ENCODE results near the gene TM7SF2.
A peak's percentile ranks its signal among the peaks of the same experiment; 100 is the strongest.
"Not testable (repeated sequence)": the region's sequence is repeated elsewhere in the genome, so short reads cannot be mapped to it uniquely, and the experiment has no call there.

TM7SF2 gene

DNA sequence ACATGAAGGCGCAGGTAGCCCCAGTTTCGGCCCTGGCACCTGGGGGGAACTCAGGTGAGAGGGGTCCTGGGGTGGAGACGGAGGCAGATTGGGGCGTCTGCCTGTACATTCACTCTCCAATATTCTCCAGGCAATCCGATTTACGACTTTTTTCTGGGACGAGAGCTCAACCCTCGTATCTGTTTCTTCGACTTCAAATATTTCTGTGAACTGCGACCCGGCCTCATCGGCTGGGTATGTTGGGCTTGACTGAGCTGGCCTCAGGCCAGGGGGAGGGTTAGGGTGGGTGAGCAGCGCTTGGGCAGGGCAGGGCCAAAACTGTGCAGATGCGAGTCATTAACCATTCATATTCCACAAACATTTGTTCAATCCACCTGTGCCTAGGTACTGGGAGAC, 1.7 kb downstream of the TM7SF2 start:
- DNase-seq (ENCODE audit: insufficient read length, low spot score) (no peak), FAIRE-seq (no peak)

DNA sequence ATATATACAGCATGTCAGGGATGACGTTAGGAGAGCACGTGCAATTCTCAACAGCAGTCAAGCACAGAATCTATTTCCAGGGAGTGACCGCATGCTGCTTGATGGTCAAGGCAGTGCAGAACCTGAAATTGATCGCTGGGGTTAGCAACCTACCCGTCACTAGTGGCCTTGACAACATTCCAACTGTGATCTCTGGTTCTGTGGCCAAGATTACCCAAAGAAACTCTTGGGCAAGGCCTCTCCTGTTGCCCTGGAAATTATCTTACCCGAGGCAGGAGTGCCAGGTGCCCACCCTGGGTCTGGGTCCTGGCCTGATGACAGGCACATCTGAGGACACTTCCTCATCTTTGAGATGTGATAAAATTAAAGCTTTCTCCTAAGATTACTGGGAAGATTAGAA, 2.2 kb downstream of the TM7SF2 start:
- DNase-seq (ENCODE audit: insufficient read length, low spot score), result no peak
- no peak for FAIRE-seq

DNA sequence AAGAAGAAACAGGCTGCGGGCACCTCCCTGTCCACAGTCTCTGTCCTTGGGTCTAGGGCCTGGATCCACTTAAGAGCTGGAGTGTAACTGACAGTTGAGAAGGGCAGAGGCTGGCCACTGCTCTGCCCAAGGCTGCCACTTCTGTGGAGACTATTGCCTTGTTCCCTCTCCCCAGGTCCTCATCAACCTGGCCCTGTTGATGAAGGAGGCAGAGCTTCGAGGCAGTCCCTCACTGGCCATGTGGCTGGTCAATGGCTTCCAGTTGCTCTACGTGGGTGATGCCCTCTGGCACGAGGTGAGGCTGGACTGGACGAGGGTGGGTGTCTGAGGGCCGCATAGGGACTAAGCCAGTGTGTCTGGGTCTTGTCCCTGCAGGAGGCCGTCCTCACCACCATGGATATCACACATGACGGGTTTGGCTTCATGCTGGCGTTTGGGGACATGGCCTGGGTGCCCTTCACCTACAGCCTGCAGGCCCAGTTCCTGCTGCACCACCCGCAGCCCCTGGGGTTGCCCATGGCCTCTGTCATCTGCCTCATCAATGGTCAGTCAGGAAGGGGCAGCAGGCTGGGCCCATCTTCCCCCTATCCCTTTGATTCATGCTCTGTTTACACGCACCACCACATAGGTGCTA, 3.0 kb downstream of the TM7SF2 start:
- FAIRE-seq, result no peak

DNA sequence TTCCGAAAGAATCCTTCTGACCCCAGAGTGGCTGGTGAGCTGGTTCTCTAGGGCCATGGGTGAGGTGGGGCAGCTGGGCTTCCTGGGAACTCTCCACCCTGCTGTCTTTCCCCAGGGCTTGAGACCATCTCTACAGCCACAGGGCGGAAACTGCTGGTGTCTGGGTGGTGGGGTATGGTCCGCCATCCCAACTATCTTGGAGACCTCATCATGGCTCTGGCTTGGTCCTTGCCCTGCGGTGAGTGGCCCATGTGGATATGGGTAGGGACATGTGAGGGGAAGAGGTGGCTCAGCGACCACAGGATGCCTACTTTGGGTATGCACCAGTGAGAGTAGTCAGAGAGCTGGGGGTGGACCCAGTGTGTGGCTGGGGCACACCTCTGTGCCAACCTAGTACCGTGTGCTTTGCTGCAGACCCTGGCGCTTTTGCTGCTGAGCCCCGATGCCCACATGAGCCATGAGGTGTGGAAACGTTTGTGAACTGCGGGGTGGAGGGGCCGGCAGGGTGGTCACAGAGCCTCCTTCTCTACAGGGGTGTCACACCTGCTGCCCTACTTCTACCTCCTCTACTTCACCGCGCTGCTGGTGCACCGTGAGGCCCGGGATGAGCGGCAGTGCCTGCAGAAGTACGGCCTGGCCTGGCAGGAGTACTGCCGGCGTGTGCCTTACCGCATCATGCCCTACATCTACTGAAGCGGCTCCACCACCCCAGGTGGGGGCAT, 3.9 kb downstream of the TM7SF2 start:
- FAIRE-seq (no peak), DNase-seq (ENCODE audit: insufficient read length, low spot score) (no peak)

More for the DNA sequence above, 3.0 kb downstream of the TM7SF2 start:
- no peak for DNase-seq (ENCODE audit: insufficient read length, low spot score)

DNA sequence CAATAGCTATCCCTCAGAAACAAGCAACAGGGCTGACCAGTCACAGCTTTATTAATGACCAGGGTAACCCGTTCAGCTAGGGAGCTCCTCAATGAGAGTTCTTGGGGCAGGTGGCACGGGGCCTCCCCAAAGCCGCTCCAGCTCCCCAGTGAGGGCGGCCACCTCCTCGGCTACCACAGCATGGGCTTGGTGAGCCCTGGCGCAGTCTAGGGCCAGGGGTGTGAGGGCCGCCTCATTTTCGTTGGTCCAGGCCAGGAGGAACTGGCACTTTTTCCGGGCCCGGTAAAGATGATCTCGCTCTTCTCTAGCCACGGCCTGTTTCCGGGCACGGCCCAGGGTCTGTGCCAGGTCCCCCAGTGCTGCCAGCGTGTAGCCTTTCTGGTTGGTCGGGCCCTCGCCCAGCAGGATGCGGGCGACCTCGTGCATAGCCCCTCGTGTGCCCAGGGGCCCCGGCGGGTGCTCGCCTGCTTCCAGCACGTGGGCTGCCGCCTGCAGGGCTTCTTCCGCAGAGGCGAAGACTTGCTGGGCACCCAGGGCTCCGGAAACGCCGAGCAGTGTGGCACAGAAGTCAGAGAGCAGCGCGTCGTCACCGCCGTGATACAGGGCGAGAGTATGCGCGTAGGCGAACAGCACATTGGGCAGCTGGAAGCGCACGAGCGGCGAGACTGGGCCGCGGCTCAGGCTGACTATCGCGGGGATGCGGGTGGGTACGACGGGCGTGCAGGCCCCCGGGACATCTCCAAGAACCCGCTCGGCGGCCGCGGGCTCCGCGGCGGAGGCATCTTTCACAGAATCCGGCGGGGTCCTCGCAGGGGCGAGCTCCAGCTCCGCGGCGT, 4.9 kb downstream of the TM7SF2 start:
- FAIRE-seq, result peak; percentile 76

DNA sequence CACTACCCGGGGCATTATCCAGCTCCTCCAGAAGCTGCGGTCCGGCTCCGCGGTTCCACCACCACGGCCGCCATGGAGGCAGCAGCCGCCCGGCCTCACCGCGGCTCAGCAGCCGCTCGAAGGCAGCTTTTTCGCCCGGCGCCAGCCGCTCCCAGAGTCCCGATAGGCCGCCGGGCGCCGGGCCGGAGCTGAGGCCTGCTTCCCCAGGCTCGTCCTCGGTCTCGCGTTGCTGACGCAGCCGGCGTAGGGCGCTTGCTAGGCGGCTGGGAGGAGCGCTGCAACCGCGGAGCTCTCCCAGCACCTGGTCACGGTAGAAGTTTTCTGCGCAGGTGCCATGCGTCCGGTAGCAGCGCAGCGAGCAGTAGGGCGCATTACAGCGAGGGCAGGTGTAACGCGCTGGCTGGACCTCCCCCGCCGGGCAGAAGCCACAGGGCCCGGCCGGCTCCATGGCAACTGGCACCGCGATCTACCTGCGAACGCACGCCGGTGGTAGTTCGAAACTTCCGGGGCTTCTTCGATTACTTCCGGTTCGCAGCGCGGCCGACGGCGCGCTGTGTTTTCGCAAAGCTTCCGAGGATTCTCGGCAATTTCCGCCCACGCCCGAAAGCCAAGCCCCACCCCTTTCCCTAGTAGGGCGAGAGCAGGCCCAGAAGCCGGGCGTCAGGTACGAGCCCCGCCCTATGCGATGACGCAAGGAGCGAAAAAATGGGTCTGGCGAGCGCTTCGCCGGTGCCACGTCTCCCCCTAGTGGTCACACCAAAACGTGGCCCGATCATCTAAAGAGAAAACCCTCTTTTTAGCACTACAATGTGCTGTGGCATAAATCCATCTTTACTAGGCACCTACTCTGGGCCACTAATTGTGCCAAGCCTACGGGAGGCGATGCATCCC, 5.8 kb downstream of the TM7SF2 start, which contains the start of gene ZNHIT2:
Gene ZNHIT2, minus strand, starts transcription at position 496 of the 891 bp plus-strand sequence. Its CDS starts 48 bp downstream, at position 448.
- peak; percentile 100 for FAIRE-seq

More for the DNA sequence above, 4.9 kb downstream of the TM7SF2 start:
- DNase-seq (ENCODE audit: insufficient read length, low spot score), result no peak

DNA sequence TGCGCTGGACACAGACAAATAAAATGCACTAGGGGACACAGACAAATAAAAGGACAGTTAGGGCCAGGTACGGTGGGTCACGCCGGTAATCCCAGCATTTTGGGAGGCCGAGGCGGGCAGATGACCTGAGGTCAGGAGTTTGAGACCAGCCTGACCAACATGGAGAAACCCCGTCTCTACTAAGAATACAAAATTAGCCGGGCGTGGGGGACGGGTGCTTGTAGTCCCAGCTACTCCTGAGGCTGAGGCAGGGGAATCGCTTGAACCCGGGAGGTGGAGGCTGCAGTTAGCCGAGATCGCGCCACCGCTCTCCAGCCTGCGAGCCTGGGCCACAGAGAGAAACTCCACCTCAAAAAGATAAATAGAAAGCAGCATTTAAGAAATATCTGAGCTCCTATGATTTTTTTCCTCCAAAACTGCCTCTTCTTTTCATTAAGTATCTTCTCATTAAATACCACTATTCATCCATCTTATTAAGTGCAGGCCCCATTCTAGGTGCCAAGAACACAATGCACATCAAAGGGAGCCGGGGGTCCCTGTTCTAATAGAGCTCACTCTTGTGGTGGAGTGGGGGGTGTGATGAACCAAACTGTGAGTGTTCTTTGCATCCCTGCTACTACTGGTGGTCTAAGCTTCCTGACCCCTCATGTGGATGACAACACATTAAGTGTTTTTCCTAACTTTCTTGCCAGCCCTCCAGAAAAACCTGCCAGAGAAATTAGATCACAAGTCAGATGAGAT, 6.6 kb downstream of the TM7SF2 start:
- no peak for DNase-seq (ENCODE audit: insufficient read length, low spot score)
- FAIRE-seq, result no peak

More for the DNA sequence above, 5.8 kb downstream of the TM7SF2 start, which contains the start of gene ZNHIT2:
- peak; percentile 77 for DNase-seq (ENCODE audit: insufficient read length, low spot score)

DNA sequence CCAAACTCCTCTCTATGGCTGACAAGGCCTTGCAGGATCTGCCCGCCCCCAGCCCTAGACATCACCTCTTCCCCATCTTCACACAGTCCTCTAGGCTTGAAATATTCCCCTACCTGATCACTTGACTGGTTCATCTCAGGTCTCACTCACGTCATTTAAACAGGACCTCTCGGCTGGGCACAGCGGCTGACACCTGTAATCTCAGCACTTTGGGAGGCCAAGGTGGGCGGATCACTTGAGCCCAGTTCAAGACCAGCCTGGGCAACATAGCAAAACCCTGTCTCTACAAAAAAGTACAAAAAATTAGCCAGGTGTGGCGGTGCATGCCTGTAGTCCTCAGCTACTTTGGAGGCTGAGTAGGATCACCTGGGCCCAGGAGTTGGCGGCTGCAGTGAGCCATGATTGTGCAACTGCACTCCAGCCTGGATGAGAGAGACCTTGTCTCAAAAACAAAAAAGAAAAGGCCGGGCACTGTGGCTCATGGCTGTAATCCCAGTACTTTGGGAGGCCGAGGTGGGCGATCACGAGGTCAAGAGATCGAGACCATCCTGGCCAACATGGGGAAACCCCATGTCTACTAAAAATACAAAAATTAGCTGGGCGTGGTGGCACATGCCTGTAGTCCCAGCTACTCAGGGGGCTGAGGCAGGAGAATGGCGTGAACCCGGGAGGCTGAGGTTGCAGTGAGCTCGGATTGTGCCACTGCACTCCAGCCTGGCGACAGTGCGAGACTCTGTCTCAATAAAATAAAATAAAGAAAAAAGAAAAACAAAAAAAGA, 7.4 kb downstream of the TM7SF2 start:
- not testable (repeated sequence) for FAIRE-seq; DNase-seq (ENCODE audit: insufficient read length, low spot score)

DNA sequence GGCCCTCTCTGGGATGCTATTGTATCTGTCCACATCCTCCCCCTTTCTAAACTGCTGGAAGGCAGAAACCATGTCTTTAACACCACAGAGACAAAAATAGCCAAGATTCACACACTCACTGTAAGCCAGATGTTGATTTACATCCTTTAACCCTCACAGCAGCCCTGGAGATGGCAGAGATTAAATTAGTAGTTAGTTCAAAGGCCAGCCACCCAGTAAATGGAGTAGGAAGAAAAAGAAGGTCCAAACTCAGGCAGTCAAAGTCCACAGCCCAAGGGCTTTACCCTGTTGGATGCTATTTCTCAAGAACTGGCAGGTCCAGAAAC, 8.0 kb downstream of the TM7SF2 start:
- no peak for FAIRE-seq
- DNase-seq (ENCODE audit: insufficient read length, low spot score), result no peak

DNA sequence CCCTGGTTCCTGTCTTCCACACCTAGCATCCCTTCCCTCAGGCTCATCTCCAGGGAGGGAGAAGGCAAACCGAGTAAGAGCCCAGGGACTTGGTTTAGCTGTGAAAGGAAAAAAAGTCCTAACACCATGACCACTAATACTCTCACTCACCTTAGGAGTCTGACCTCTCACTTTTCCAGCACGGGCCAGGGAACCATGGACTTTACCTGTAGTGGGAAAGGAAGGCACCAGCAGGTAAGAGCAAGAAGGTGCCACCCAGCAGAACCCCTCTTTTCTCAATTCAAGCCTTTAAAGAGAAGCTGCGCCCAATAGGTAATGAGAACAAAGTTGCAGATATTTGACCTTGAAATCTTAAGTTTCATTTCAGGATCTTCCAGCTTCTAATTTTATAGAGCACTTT, 9.2 kb downstream of the TM7SF2 start:
- FAIRE-seq (peak; percentile 31), DNase-seq (ENCODE audit: insufficient read length, low spot score) (no peak)

DNA sequence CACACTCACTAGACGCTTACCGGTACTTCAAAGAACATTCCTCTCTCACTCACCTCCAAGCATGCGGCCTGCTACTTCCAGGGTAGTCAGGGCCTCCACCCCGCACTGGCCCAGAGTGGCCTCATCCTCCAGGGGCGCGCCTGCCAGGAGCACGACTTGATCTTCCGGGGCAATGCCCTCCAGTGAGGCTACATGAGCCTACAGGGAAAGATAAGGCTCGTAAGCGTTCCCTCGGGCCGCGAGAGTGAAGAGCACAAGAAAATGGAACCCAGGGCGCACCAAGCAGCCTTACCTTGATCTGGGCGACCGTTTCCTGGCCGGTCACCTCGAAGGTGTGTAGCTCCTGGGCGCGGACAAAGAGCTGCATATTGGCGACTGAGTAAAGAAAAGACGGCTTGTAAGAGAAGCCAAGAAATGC, 9.8 kb downstream of the TM7SF2 start:
- no peak for DNase-seq (ENCODE audit: insufficient read length, low spot score)
- FAIRE-seq, result peak; percentile 69

DNA sequence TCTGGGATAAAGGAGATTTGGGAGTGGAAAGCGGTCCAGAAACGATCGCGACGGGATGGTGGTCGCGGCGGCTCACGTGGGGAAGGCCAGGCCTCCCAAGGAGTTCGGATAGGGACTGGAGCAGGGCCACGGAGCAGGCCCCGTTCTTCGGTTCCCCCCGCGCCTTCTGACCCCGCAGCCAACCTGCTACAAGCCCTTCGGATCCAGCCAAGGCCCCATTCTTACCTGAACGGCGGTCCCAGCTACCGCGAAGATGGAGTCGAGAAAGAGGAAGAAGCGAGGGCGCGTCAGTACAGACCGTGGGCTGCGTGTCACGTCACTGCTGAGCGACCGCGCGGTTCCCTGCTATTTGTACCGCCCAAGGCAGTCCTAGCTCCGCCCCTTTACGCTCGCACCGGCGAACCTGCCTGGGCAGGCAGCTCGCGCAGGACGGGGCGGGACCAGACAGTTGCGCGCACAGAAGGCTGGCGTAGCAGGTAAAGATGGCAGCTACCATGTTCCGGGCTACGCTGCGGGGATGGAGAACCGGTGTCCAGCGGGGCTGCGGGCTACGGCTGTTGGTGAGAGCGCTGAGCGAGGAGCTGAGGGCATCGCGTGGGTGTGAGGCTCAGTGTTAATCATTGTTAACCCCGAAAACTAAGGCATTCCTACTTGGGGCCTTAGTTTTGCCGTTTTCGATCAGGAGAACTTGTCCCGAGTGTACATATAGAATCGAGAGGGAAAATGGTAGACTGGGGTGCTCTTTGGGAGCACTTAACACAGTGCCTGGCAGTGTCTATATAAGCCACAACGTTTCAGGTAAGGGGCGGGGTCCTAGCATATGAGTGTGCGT, 10.4 kb downstream of the TM7SF2 start, which contains the start of the genes FAU and MRPL49:
Gene FAU, minus strand, starts transcription at position 270 of the 832 bp plus-strand sequence. CDS start 321 bp downstream, outside the sequence.
Gene MRPL49, plus strand, starts transcription at position 457 of the 832 bp plus-strand sequence. Its CDS starts 26 bp downstream, at position 483.
- FAIRE-seq, result peak; percentile 96
- peak; percentile 89 for DNase-seq (ENCODE audit: insufficient read length, low spot score)

DNA sequence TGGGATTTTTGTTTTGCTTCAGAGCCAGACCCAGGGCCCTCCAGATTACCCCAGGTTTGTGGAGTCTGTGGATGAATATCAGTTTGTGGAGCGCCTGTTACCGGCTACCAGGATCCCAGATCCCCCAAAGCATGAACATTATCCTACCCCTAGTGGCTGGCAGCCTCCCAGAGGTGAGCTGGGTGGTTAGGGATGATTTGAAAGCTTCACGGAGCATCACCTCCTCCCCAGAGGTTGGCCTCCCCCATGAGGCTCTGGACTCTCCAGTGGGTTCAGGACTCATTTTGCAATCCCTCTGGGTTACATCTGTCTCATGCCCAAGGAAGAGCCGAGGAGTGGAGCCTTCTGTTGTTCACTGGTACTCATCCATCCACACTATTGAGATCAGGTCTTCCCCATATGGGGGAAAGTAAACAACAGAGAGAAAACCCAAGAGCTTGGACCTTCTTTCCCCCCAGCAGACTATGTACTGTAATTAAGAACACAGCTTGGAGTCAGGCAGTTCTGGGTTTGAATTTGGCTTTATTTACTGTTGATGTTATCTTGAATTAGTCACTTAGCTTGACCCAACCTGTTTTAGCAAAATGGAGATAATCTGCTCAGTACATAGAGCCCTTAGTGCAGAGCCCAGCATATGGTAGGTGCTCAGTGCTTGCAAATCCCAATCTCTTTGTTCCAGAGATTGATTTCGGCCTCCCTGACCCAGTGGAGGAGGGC, 13.0 kb downstream of the TM7SF2 start:
- no peak for FAIRE-seq

DNA sequence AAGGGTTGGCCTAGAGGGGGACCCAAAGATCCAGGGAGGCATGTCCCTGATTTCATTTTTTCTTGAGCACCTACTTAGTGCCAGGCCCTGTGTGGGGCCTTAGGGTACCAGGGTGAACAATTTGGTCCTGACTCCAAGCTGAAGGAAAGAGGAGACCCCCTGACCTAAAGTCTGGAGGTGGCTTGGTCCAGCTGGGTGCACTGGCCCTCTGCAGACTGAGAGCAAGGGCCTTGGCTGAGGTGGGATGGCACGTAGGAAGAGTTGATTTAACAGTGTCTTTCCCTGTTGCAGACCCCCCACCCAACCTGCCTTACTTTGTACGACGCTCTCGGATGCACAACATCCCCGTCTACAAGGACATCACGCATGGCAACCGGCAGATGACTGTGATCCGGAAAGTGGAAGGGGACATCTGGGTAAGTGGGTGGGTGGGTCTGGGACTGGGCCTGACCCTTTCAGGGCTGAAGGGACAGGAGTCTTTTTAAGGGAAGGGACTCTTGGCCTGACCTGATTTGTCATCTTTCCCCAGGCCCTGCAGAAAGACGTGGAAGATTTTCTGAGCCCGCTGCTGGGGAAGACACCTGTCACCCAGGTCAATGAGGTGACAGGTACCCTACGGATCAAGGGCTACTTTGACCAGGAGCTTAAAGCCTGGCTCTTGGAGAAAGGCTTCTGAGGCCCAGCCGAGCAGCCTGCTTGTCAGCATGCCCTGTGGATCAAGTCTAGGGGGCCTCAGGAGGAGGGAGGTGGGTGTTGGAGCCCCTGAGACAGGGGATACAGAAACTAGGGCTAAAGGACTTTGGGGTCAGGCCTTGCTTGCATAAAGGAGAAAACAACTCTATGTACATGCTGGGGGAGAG, 13.8 kb downstream of the TM7SF2 start:
- FAIRE-seq (no peak), DNase-seq (ENCODE audit: insufficient read length, low spot score) (no peak)

More for the DNA sequence above, 13.0 kb downstream of the TM7SF2 start:
- no peak for DNase-seq (ENCODE audit: insufficient read length, low spot score)

DNA sequence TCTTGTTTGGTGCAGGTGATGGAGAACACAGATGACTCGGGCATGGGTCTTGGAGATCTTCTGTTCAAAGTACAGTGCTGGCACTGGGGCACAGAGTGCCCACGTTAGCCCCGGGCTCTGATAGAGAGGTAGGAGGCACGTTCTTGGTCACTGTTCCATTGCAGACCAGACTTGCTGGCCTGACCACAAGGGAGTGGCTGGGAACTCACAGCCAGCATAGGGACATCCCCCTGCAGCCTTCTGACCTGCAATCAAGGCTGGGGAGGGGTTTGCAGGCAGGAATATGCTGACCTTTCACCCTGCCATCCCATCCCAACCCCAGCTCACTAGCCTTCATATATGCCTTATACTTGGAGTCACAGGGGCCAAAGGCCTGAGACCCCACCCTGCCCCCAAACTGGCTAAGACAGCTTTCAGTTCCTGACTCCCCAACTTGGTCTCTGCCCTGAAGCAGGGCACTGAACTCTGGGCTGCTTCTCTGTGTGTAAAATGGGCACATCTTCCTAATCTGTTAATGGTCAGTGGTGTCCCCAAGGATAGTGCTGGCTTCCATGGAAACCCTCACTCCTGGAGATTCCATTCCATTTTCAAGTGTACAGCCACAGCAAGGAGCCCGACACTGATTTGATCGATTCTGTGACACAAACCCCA, 15.1 kb downstream of the TM7SF2 start:
- no peak for FAIRE-seq
- no peak for DNase-seq (ENCODE audit: insufficient read length, low spot score)
